SK-N-MC (cell line): ENCODE measurements around the gene MAP4.

Source experiments
- EZH2 ChIP-seq: fragments of 200-600 bp; sonication (generic); IDR thresholded peaks from one replicate; pipeline ENCODE4 v1.6.1; 2017; ENCODE audit warnings: antibody characterized with exemption
- POLR2AphosphoS5 ChIP-seq: IDR thresholded peaks from 2 replicates; pipeline ENCODE4 v1.6.1; 2012; ENCODE audit warnings: mild to moderate bottlenecking, low read depth, low read length, borderline replicate concordance

GRCh38 chr3:47836986-47837385 lies 179.2 kb downstream of the MAP4 start:
- TF ChIP-seq POLR2AphosphoS5 (no peak), EZH2 (no peak)
